ENCODE measurements around the gene CD22. TPM values are rescaled to one million over a fixed set of nuclear protein-coding genes. Genes with fewer than 3 reads are reported as not detected.

Gene CD22
- total RNA-seq, 1 experiment from 2014 or later, result 0.56 TPM

DNA sequence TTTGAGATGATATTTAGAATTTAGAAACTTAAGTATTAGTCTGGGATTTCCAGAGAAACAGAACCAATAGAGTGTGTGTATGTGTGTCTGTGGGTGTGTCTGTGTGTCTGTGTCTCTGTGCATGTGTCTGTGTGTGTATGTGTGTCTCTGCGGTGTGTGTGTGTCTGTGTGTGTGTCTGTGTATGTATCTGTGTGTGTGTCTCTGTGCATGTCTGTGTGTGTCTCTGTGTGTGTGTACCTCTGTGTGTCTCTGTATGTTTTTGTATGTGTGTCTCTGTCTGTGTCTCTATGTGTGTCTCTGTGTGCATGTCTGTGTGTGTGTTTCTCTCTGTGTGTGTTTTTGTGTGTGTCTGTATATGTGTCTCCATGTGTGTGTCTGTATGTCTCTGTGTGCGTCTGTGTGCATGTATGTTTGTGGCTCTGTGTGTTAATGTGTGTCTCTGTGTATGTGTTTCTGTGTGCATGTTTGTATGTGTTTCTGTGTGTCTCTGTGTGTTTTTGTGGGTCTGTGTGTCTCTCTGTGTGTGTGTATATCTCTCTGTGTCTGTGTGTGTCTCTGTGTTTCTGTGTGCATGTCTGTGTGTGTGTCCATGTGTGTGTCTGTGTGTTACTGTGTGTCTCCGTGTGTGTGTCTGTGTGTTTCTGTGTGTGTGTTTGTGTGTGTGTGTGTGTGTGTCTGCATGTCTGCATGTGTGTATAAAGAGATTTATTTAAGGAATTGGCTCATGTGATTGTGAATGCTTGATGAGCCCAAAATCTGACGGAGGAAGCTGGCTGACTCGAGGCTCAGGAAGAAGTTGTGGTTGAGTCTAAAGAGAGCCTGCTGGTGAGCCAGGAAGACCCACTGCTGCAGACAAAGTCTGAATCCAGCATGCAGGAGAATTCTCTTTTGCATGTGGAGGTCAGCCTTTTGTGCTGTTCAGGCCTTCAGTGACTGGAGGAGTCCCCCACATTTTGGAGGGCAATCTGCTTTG is 64.0 kb downstream of the CD22 start:
- ChIA-PET CTCF (no interaction called here), POLR2A (no interaction called here)
- Mint-ChIP-seq H3K9me3 (ENCODE audit: unreplicated experiment) (no peaks in the 10 kb centered on the region), H3K36me3 (ENCODE audit: insufficient read depth, unreplicated experiment) (no peaks in the 10 kb centered on the region), H3K4me1 (ENCODE audit: insufficient read depth, unreplicated experiment) (no peaks in the 10 kb centered on the region), H3K4me3 (ENCODE audit: unreplicated experiment) (no peak overlapping the region), H3K27ac (ENCODE audit: low read depth, unreplicated experiment) (no peak overlapping the region), H3K27me3 (ENCODE audit: insufficient read depth, unreplicated experiment) (peaks cover 1% of the 10 kb centered on the region)
- no peak for DNase-seq (ENCODE audit: unreplicated experiment)
- intact Hi-C loops (cut with micrococcal nuclease), result no loop called here
- BruUV-seq (replicated peaks), result no TSS peak
- TF ChIP-seq, protein P1, sequence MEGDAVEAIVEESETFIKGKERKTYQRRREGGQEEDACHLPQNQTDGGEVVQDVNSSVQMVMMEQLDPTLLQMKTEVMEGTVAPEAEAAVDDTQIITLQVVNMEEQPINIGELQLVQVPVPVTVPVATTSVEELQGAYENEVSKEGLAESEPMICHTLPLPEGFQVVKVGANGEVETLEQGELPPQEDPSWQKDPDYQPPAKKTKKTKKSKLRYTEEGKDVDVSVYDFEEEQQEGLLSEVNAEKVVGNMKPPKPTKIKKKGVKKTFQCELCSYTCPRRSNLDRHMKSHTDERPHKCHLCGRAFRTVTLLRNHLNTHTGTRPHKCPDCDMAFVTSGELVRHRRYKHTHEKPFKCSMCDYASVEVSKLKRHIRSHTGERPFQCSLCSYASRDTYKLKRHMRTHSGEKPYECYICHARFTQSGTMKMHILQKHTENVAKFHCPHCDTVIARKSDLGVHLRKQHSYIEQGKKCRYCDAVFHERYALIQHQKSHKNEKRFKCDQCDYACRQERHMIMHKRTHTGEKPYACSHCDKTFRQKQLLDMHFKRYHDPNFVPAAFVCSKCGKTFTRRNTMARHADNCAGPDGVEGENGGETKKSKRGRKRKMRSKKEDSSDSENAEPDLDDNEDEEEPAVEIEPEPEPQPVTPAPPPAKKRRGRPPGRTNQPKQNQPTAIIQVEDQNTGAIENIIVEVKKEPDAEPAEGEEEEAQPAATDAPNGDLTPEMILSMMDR (IDR thresholded peaks at IDR 0.05; ENCODE audit: unreplicated experiment), result no peak

DNA sequence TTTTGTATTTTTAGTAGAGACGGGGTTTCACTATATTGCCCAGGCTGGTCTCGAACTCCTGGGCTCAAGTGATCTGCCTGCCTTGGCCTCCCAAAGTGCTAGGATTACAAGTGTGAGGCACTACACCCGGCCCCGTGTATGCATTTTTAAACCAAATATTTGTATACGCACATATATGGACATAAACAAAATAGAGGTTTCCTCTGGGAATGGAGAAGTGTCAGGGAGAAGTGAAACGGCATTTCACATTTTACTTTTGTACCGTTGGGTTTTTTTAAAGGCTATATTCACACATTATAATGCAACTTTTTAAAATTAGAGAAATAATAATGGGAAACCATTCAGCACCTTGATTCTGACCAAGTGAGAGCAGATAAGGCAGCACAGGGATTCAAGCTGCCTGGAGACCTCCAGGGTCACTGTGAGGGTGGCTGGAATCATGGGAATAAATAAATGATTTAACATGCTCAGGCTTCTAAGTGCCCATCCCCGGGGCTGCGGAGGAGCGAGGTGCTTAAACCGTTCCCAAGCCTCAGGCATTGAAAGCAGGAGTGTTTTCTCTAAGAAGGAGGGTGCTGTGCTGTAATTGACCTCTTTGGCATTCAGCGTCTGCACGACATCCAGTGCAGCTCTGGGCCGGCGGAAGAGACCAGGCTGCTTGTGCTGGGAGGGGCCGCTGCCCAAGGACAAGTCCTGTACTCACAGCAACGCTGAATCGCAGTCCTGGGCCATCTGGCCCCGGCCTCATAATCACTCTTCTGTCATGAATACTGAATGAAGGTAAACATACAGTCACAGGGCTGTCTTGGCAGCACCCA is 66.6 kb downstream of the CD22 start:
- Mint-ChIP-seq H3K36me3 (ENCODE audit: insufficient read depth, unreplicated experiment) (no peaks in the 10 kb centered on the region), H3K4me3 (ENCODE audit: unreplicated experiment) (no peak overlapping the region), H3K4me1 (ENCODE audit: insufficient read depth, unreplicated experiment) (no peaks in the 10 kb centered on the region), H3K9me3 (ENCODE audit: unreplicated experiment) (no peaks in the 10 kb centered on the region), H3K27ac (ENCODE audit: low read depth, unreplicated experiment) (no peak overlapping the region), H3K27me3 (ENCODE audit: insufficient read depth, unreplicated experiment) (peaks cover 21% of the 10 kb centered on the region)
- CTCF ChIA-PET, result interaction anchor here (1.3 kb wide), 1 partner anchor 100 kb away, joined by 4 read pairs; no protein-coding TSS in a partner anchor
- intact Hi-C loops (cut with micrococcal nuclease), result no loop called here
- TF ChIP-seq, protein P1 (IDR thresholded peaks at IDR 0.05; ENCODE audit: unreplicated experiment), result no peak
- BruUV-seq (replicated peaks), result no TSS peak
- POLR2A ChIA-PET, result no interaction called here
- no peak for DNase-seq (ENCODE audit: unreplicated experiment)

DNA sequence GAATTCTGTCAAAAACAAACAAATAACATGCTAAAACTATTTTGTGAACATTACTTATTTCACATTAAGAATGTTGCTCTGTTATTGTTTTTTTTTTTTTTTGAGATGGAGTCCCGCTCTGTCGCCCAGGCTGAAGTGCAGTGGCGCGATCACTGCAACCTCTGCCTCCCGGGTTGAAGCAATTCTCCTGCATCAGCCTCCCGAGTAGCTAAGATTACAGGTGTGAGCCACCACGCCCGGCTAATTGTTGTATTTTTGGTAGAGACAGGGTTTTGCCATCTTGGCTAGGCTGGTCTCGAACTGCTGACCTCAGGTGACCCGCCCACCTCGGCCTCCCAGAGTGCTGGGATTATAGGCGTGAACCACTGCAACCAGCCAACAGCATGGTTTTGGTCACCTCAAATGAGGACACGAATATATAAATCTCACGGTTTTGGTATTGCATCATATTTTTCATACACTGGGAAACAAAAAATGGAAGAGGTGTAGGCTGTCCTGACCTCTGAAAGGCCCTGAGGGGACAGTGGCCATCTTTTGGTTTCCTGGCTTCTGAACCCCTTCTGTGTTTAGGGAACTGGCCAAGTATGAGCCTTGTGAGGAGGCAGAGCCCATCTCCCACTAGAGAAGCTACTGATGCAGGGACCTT is 67.4 kb downstream of the CD22 start:
- Mint-ChIP-seq H3K9me3 (ENCODE audit: unreplicated experiment) (no peaks in the 10 kb centered on the region), H3K36me3 (ENCODE audit: insufficient read depth, unreplicated experiment) (no peaks in the 10 kb centered on the region), H3K4me1 (ENCODE audit: insufficient read depth, unreplicated experiment) (no peaks in the 10 kb centered on the region), H3K4me3 (ENCODE audit: unreplicated experiment) (no peak overlapping the region), H3K27me3 (ENCODE audit: insufficient read depth, unreplicated experiment) (peaks cover 24% of the 10 kb centered on the region), H3K27ac (ENCODE audit: low read depth, unreplicated experiment) (no peak overlapping the region)
- TF ChIP-seq, protein P1 (IDR thresholded peaks at IDR 0.05; ENCODE audit: unreplicated experiment), result no peak
- ChIA-PET CTCF (interaction anchor here (1.3 to 1.7 kb wide), 2 partner anchors 99 to 120 kb away, joined by 4 read pairs; no protein-coding TSS in a partner anchor), POLR2A (no interaction called here)
- intact Hi-C loops (cut with micrococcal nuclease), result no loop called here
- no TSS peak for BruUV-seq (replicated peaks)
- no peak for DNase-seq (ENCODE audit: unreplicated experiment)

Small RNA genes lying within 50 kb of the gene (microRNA-seq; reads per million reads assigned to microRNA genes)
- gene MIR5196, result not detected

Other genes with a start within 250 kb of the CD22 start
- 4.3 and 6.9 TPM in 2 replicates for gene FXYD3, start 213.4 kb upstream of the CD22 start, total RNA-seq (2022)
- gene LGI4, start 194.1 kb upstream of the CD22 start, total RNA-seq (2022), result 0.91 TPM in 1 of 2 replicates, not detected in the other
- not detected in 2 replicates for gene FXYD1, start 190.4 kb upstream of the CD22 start, total RNA-seq (2022)
- gene FXYD7, start 185.9 kb upstream of the CD22 start, total RNA-seq (2022), result not detected in 2 replicates
- gene FXYD5, start 174.5 kb upstream of the CD22 start, total RNA-seq (2022), result 150 and 159 TPM in 2 replicates
- gene FAM187B, start 100.4 kb upstream of the CD22 start, total RNA-seq (2022), result not detected in 2 replicates
- gene LSR, start 80.2 kb upstream of the CD22 start, total RNA-seq (2022), result 60.6 and 64.1 TPM in 2 replicates
- gene USF2, start 60.2 kb upstream of the CD22 start, total RNA-seq (2022), result 81.6 and 95.7 TPM in 2 replicates
- not detected in 2 replicates for gene HAMP, start 46.7 kb upstream of the CD22 start, total RNA-seq (2022)
- not detected in 2 replicates for gene MAG, start 37.0 kb upstream of the CD22 start, total RNA-seq (2022)
- gene FFAR1, start 18.7 kb downstream of the CD22 start, total RNA-seq (2022), result not detected in 2 replicates
- gene FFAR3, start 29.3 kb downstream of the CD22 start, total RNA-seq (2022), result not detected in 2 replicates
- gene GPR42, start 41.9 kb downstream of the CD22 start, total RNA-seq (2022), result not detected in 2 replicates
- gene FFAR2, start 119.1 kb downstream of the CD22 start, total RNA-seq (2022), result not detected in 2 replicates
- gene KRTDAP, start 161.3 kb downstream of the CD22 start, total RNA-seq (2022), result not detected in 2 replicates
- gene DMKN, start 184.5 kb downstream of the CD22 start, total RNA-seq (2022), result 86.2 and 90.7 TPM in 2 replicates
- 0.61 TPM in 1 of 2 replicates, not detected in the other for gene SBSN, start 199.1 kb downstream of the CD22 start, total RNA-seq (2022)
- gene GAPDHS, start 204.3 kb downstream of the CD22 start, total RNA-seq (2022), result not detected in 2 replicates
- gene TMEM147, start 216.4 kb downstream of the CD22 start, total RNA-seq (2022), result 110 and 123 TPM in 2 replicates
- not detected in 2 replicates for gene ATP4A, start 234.5 kb downstream of the CD22 start, total RNA-seq (2022)

Measured in MCF 10A (cell line).